Ascending aorta (tissue), 2 donors: Measurements from ENCODE around the gene SLFN12L. TPM values are rescaled to one million over a fixed set of nuclear protein-coding genes. Genes with fewer than 3 reads are reported as not detected.

Experiments
- DNase-seq, 2 donors: peaks; one replicate each; pipeline ENCODE4 v3.0.0-alpha.2; 2019; ENCODE audit warnings: low spot score in 2 of 2
- H3K27ac ChIP-seq, 2 donors: fragments of 200-600 bp; sonication (generic); one replicate each; pipeline ENCODE4 v1.5.1; 2016 to 2017; ENCODE audit warnings: mild to moderate bottlenecking in 1 of 2
- H3K27me3 ChIP-seq: fragments of 200-600 bp; sonication (generic); one replicate; pipeline ENCODE4 v1.5.1; 2017
- H3K36me3 ChIP-seq, 2 donors: fragments of 200-600 bp; sonication (generic); one replicate each; pipeline ENCODE4 v1.5.1; 2016
- H3K4me1 ChIP-seq, 2 donors: fragments of 200-600 bp; sonication (generic); one replicate each; pipeline ENCODE4 v1.5.1; 2016 to 2017; ENCODE audit warnings: mild to moderate bottlenecking in 1 of 2
- H3K4me3 ChIP-seq, 2 donors: fragments of 200-600 bp; sonication (generic); one replicate each; pipeline ENCODE4 v1.5.1; 2016 to 2017; ENCODE audit warnings: mild to moderate bottlenecking in 1 of 2
- H3K9me3 ChIP-seq, 2 donors: fragments of 200-600 bp; sonication (generic); one replicate each; pipeline ENCODE4 v1.5.1; 2016
- CTCF ChIP-seq, 3 experiments: fragments of 200-600 bp in 2 of 3; fragments of 450-650 bp in 1 of 3; sonication (generic) in 2 of 3; IDR thresholded peaks; one replicate each; pipeline ENCODE4 v1.5.1; 2016 to 2019; ENCODE audit warnings: antibody characterized with exemption in 3 of 3, mild to moderate bottlenecking in 1 of 3, moderate library complexity in 1 of 3
- intact Hi-C: fragments of 100-400 bp; cut with DNase I; formaldehyde crosslinking; loops from one replicate; pipeline ENCODE4 v1.15.1; 2023
- total RNA-seq: library from RNA; depleted of rRNA; stranded (reverse); fragments of >200 nt; gene quantifications from one replicate; pipeline ENCODE4 v1.1.0, GENCODE V29; 2016

Gene SLFN12L
- total RNA-seq, 1 donor from 2014 or later: not detected

- Histone ChIP-seq H3K9me3 (no peaks in the 10 kb centered on the region), H3K36me3 (peaks cover 13 to 34% of the 10 kb centered on the region in 2 donors), H3K27me3 (no peaks in the 10 kb centered on the region), H3K4me3 (no peak overlapping the region), H3K4me1 (no peaks in the 10 kb centered on the region), H3K27ac (no peak overlapping the region)
- DNase-seq: no peak
- intact Hi-C loops: no loop called here
- TF ChIP-seq CTCF (IDR thresholded peaks at IDR 0.05): no peak
Observed at GRCh38 chr17:35423761-35424160, 113.7 kb downstream of the SLFN12L start.

Other genes starting within 250 kb of the SLFN12L start
- 30.3 TPM for gene SLFN11, start 164.1 kb downstream of the SLFN12L start, total RNA-seq
- 6.8 TPM for gene SLFN12, start 105.2 kb downstream of the SLFN12L start, total RNA-seq
- 7.1 TPM for gene SLFN13, start 88.9 kb downstream of the SLFN12L start, total RNA-seq
- not detected for gene SLFN14, start 23.1 kb upstream of the SLFN12L start, total RNA-seq
- 5.6 TPM for gene PEX12, start 40.9 kb upstream of the SLFN12L start, total RNA-seq
- 59.5 TPM for gene AP2B1, start 49.6 kb upstream of the SLFN12L start, total RNA-seq
- 9.9 TPM for gene RASL10B, start 194.0 kb upstream of the SLFN12L start, total RNA-seq
- gene GAS2L2, start 215.6 kb upstream of the SLFN12L start, total RNA-seq: not detected
- gene C17orf50, start 223.2 kb upstream of the SLFN12L start, total RNA-seq: not detected